Activated CD8-positive, alpha-beta memory T cell treated with anti-CD3 and anti-CD28 coated beads, Interleukin-2, amount 50 U/mL, for 24 hours (primary cell): Measurements from ENCODE around the gene NRXN2.

Experiments
- DNase-seq: peaks from one replicate; pipeline ENCODE4 v3.0.0-alpha.2; 2020; ENCODE audit errors: extremely low read depth

NRXN2 gene

GRCh38 chr11:64721359-64721699 is 1.7 kb downstream of the NRXN2 start:
- no peak for DNase-seq

GRCh38 chr11:64720640-64721358 is 2.2 kb downstream of the NRXN2 start:
- DNase-seq, result no peak

GRCh38 chr11:64720167-64720566 is 2.8 kb downstream of the NRXN2 start:
- no peak for DNase-seq

GRCh38 chr11:64719406-64719805 is 3.6 kb downstream of the NRXN2 start:
- no peak for DNase-seq

GRCh38 chr11:64718780-64719124 is 4.2 kb downstream of the NRXN2 start:
- DNase-seq, result no peak

- DNase-seq, result no peak
These were observed 4.8 kb downstream of the NRXN2 start for GRCh38 chr11:64718084-64718779.

- DNase-seq, result no peak
These were observed 5.8 kb downstream of the NRXN2 start for GRCh38 chr11:64717268-64717578.

- no peak for DNase-seq
These were observed 6.3 kb downstream of the NRXN2 start for GRCh38 chr11:64716473-64717267.

GRCh38 chr11:64715756-64716472 is 7.1 kb downstream of the NRXN2 start:
- DNase-seq, result no peak

GRCh38 chr11:64715110-64715509 is 7.9 kb downstream of the NRXN2 start:
- DNase-seq, result no peak

- DNase-seq, result no peak
These were observed 8.3 kb downstream of the NRXN2 start for GRCh38 chr11:64714666-64715065.

GRCh38 chr11:64713781-64714363 is 9.1 kb downstream of the NRXN2 start:
- no peak for DNase-seq

GRCh38 chr11:64713016-64713707 is 9.8 kb downstream of the NRXN2 start:
- DNase-seq, result no peak

GRCh38 chr11:64712430-64713015 is 10.5 kb downstream of the NRXN2 start:
- DNase-seq, result no peak

GRCh38 chr11:64711956-64712362 is 11.0 kb downstream of the NRXN2 start:
- no peak for DNase-seq

GRCh38 chr11:64711138-64711955 is 11.7 kb downstream of the NRXN2 start:
- DNase-seq, result no peak

- no peak for DNase-seq
These were observed 12.4 kb downstream of the NRXN2 start for GRCh38 chr11:64710418-64711137.

- no peak for DNase-seq
These were observed 17.5 kb downstream of the NRXN2 start for GRCh38 chr11:64705501-64705900.

- no peak for DNase-seq
These were observed 19.9 kb downstream of the NRXN2 start for GRCh38 chr11:64703048-64703447.
